ENCODE results near the gene PTCRA.
"Not testable (repeated sequence)": the region's sequence is repeated elsewhere in the genome, so short reads cannot be mapped to it uniquely, and the experiment has no call there.

PTCRA gene

DNA sequence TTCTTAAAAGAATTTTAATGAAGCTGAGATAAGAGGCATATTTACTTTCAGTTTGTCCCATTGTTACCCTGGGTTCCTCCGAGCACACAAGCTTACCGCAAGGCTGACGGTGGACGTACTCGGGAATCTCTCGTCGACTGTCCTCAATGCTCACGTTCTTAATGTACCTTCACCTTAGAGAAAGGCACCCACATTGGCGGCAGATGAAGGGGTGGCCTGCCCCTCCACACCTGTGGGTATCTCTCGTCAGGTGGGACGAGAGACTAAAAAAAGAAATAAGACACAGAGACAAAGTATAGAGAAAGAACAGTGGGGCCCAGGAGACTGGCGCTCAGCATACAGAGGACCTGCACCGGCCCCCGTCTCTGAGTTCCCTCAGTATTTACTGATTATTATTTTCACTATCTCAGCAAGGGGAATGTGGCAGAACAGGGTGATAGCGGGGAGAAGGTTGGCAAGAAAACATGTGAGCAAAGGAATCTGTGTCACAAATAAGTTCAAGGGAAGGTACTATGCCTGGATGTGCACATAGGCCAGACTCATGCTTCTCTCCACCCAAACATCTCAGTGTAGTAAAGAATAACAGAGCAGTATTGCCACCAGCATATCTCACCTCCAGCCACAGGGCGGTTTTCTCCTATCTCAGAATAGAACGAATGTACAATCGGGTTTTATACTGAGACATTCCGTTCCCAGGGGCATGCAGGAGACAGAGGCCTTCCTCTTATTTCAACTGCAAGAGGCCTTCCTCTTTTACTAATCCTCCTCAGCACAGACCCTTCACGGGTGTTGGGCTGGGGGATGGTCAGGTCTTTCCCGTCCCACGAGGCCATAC is 13.2 kb upstream of the PTCRA start:
- DNase-seq (ENCODE audit: low read depth in 2 of 2): not testable (repeated sequence)

DNA sequence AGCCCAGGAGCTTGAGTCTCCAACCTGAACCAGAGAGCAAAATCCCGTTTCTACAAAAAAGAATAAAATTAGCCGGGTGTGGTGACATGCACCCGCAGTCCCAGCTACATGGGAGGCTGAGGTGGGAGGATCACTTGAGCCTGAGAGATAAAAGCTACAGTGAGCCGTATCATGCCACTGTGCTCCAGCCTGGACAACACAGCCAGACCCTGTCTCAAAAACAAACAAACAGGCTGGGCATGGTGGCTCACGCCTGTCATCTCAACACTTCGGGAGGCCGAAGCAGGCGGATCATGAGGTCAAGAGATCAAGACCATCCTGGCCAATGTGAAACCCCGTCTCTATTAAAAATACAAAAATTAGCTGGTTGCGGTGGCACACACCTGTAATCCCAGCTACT is 11.4 kb upstream of the PTCRA start:
- no peak for DNase-seq (ENCODE audit: low read depth in 2 of 2)

DNA sequence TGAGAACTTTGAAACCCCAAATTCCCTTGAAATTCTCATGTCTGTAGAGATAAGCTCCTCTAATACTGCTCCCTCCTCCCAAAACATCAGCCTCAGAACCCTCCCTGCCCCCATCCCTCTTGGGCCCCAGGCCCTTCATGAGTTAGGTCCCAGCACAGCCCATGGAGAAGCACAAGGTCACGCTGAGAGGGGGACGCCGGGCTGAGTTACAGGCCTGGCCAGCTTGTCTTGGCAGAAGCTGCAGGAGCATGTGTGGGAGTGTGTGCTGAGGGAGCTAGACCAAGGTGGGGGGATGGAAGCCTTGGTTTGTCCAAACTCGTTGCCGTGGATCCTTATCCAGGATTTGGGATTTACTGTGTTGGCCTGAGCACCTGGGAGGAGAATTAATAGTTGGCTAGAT is 8.5 kb upstream of the PTCRA start:
- no peak for DNase-seq (ENCODE audit: low read depth in 2 of 2)

DNA sequence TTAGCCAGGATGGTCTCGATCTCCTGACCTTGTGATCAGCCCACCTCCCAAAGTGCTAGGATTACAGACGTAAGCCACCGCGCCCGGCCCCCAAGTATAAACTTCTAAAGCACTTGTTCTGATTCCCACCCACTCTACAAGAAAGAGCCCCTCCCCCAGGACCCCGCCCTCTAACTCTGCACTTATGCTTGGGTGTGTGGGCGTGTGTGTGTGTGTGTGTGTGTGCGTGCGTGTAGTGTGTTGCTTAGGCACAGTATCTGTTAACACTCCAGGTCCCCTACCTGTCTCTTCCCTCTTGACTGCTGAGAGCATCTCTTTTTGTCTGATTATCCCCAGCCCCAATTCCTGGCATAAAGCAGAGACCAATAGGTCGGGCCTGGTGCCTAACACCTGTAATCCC is 6.0 kb upstream of the PTCRA start:
- DNase-seq (ENCODE audit: low read depth in 2 of 2): no peak

DNA sequence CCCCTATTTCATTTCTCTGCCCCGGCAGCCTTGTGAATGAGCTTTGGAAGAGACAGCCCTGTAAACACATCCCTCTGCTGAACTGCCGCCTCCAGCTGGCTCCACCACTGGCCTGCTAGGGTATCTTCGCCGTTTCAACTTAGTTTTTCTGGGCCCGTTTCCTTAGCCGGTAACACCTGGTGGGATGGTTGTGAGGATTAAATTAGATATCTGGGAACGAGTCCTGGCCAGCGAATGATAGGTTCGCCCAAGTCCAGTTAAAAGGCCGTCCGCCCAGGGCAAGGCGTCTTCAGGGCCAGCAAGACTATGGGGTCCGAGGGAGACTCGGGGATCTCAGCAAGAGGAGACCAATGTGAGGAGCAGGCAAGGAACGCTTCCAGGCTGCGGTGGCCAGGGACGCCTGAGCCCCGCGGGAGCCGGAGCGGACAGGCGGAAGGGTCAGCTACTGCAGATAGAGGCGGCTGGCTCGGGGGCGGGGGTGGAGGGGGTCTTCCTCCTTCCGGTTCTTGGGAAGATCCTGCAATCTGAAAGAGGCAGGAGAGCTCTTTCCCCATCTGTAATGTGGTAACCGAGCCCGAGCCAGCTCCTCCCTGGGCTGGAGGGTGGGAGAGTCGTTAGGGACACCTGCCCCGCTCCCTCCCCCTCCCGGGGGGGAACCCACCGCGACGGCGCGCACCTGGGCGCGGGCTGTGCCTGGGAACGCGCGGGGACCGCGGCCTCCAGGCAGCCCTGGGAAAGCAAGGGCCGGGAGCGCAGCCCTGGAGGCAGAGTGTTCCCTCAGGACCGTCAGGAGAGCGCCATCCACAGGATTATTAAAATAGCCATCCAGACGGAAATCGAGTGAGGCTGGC is 4.5 kb upstream of the PTCRA start:
- DNase-seq (ENCODE audit: low read depth in 2 of 2): no peak

DNA sequence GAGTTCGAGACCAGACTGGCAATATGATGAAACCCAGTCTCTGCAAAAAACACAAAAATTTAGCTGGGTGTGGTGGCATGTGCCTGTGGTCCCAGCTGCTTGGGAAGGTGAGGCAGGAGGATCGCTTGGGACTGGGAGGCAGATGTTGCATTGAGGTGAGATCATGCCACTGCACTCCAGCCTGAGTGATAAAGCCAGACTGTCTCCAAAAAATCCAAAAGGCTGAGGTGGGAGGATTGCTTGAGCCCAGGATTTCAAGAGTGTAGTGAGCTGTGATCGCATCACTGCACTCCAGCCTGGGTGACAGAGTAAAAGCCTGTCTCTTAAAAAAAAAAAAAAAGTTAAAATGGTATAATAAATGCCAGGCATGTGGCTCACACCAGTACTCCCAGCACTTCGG is 1.3 kb upstream of the PTCRA start:
- no peak for DNase-seq (ENCODE audit: low read depth in 2 of 2)

DNA sequence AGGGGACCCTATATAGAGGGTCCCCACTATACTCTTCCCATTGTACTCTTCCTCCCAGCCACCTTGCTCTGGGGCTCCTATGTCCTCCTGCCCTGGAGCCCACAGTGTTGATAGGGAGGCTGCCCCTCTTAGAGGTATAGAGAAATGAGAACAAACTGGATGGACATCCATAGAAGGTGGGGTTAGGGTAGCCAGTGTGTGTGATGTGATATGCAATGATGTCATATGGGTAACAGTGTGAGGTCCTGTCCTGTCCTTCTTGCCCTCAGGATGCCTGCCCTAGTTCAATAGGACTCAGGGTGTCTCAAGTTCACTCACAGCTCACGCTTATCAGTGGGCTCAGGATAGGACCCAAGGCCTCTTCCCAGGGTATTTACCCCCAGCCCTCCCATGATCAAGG is 435 bp downstream of the PTCRA start:
- DNase-seq (ENCODE audit: low read depth in 2 of 2): no peak

DNA sequence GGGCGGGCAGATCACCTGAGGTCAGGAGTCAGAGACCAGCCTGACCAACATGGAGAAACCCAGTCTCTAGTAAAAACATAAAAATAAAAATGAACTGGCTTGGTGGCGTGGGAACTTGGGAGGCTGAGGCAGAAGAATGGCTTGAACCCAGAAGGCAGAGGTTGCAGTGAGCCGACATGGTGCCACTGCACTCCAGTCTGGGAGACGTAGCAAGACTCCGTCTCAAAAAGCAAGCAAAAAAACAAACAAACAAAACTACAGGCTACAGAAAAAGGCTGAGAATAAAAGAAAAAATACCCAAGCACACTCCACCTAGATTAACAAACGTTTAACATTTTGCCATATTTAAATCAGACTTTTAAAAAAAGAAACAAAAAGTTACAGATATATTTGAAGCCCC is 5.9 kb downstream of the PTCRA start:
- DNase-seq (ENCODE audit: low read depth in 2 of 2): no peak

DNA sequence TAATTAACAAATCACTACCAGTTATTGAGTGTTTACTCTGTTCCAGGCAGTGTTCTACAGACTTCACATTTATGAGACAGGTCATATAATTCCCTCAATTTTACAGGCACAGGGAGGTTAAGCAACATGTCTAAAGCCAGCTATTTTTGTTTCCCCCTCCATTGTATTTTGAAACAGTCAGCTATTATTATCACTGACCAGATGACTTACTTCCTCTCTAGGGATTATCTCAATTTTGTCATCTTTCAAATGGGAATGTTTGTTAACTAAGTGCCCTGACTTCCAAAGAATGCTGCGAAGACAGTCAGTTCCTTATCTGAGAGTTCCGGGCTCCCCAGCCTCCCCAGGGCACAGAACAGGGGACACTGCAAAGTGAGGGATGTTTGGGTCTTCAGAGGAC is 7.8 kb downstream of the PTCRA start:
- no peak for DNase-seq (ENCODE audit: low read depth in 2 of 2)

DNA sequence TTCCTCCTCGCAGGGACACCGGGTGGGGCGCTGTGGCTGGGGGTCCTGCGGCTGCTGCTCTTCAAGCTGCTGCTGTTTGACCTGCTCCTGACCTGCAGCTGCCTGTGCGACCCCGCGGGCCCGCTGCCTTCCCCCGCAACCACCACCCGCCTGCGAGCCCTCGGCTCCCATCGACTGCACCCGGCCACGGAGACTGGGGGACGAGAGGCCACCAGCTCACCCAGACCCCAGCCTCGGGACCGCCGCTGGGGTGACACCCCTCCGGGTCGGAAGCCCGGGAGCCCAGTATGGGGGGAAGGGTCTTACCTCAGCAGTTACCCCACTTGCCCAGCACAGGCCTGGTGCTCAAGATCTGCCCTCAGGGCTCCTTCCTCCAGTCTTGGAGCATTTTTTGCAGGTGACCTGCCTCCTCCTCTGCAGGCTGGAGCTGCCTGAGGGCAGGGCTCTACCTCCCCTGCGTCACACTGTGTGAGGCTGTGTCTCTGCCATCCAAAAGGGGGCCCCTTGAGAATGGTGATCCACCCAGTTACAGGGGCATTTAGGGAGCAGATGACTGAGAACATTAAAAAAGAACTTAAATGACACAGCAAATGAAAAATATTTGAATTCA is 9.5 kb downstream of the PTCRA start:
- no peak for DNase-seq (ENCODE audit: low read depth in 2 of 2)

DNA sequence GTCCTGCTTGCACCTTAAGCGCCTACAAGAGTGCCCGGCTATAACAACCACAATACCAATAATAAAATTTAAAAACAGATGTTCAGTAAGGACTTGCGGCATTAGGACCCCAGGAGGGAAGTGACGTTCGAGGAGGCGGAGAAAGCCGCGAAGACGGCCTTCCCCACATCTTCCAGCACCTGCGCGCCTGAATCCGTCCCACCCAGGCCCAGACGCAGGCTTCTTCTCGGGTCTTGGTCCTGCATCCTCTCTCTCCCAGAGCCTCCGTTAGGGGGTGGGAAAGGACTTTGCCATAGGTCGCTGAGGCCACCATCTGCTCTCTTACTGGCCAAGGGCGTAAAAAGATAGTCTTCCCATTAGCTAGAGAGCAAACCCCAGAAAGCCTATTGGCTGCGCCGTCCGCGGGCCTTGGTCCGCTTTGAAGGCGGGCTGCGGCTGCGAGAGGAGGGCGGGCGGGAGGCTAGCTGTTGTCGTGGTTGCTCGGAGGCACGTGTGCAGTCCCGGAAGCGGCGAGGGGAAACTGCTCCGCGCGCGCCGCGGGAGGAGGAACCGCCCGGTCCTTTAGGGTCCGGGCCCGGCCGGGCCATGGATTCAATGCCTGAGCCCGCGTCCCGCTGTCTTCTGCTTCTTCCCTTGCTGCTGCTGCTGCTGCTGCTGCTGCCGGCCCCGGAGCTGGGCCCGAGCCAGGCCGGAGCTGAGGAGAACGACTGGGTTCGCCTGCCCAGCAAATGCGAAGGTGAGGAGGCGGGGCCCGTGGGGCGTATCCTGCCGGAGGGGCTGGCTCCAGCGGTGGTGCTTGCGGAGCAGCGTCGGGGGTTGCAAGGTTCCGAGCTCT is 13.3 kb downstream of the PTCRA start, which contains the start of gene CNPY3:
Gene CNPY3, plus strand, starts transcription at position 495 of the 835 bp plus-strand sequence. Its CDS starts 91 bp downstream, at position 586.
- DNase-seq (ENCODE audit: low read depth in 2 of 2): peak; percentile 91 to 93

DNA sequence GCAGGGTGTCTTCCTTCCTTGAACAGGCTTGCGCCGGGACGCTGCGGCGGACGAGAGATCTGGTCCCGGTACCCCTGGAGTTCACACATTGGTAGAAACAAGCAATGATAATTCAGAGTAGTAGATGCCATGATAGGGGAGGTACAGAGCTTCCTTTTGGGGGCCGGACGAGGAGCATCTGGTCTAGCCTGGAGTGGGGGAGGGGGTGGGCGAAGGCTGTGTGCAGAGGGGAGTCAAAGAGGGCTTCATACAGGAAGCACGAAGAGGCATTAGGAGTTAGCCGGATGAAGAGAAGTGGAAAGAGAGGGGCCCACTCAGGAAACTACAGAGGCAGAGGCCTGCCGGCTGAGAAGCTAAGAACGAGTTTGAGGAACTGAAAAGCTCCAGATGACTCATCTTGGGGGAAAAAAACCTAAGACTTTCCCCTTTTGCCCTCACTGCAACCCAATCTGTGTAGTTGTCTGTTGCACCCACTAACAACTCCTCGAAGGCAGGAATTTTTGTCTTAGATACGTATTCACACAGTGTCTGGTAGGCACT is 14.0 kb downstream of the PTCRA start:
- DNase-seq (ENCODE audit: low read depth in 2 of 2): peak in 1 of 2 donors; percentile 33

DNA sequence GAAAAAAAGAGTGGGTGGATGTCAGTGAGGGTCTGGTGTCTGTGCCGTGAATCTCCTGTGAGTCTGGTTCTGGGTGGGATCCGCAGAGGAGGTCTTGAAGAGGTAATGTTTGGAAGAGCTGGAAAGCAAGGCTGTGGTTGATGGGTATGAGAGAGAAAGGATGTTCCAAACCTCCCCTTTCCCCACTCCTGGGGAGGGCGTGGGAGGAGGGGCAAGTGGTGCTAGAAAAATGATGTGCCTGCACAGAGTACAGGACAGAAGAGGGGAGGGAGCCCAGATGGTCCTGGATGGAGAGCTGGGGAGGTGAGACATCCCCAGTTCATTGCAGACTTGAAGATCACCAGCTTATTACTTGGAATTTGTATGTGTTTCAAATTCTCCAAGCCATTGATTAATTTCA is 16.6 kb downstream of the PTCRA start:
- no peak for DNase-seq (ENCODE audit: low read depth in 2 of 2)

DNA sequence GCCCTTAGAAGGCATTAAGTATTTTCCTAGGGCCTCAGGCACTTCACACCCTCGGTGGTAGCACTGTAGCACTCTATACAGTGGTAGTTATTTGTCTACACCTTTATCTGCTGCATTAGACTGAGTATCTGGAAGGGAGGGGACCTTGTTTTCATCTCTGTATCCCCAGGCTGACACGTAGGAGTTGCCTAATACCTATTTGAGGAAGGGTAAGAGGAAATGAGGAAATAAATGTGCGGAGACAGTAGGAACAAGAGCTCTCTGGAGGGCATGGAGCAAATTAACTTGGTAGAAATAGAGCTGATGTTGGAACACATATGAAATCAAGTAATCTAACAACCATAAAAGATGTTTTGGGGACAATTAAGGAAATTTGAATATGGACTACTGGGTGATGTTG is 17.4 kb downstream of the PTCRA start:
- no peak for DNase-seq (ENCODE audit: low read depth in 2 of 2)

DNA sequence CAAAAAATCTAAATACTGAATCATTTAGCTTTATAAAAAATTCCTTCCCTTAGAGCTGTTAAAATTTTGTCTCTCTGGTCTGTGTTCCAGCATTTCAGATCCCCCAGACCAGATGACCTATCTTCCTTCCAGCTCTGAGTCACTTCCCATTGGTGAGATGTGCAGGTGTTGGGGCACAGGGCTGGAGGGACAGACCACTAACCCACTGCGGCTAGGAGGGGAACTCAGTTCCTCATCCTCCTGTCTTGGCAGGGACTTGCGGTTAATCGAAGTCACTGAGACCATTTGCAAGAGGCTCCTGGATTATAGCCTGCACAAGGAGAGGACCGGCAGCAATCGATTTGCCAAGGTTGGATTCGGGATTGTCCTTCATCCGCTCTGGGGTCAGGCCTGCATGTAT is 19.5 kb downstream of the PTCRA start:
- DNase-seq (ENCODE audit: low read depth in 2 of 2): no peak

DNA sequence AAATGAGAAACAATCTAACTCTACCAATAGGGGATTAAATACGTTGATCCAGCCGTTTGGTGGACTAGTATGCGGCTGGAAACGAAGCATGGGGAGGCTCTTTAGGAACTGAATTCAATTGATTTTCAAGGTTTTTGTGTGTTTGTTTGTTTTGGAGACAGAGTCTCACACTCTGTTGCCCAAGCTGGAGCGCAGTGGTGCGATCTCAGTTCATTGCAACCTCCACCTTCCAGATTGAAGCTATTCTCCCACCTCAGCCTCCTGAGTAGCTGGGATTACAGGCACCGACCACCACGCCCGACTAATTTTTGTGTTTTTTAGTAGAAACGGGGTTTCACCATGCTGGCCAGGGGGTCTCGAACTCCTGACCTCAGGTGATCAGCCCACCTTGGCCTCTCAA is 20.5 kb downstream of the PTCRA start:
- no peak for DNase-seq (ENCODE audit: low read depth in 2 of 2)

DNA sequence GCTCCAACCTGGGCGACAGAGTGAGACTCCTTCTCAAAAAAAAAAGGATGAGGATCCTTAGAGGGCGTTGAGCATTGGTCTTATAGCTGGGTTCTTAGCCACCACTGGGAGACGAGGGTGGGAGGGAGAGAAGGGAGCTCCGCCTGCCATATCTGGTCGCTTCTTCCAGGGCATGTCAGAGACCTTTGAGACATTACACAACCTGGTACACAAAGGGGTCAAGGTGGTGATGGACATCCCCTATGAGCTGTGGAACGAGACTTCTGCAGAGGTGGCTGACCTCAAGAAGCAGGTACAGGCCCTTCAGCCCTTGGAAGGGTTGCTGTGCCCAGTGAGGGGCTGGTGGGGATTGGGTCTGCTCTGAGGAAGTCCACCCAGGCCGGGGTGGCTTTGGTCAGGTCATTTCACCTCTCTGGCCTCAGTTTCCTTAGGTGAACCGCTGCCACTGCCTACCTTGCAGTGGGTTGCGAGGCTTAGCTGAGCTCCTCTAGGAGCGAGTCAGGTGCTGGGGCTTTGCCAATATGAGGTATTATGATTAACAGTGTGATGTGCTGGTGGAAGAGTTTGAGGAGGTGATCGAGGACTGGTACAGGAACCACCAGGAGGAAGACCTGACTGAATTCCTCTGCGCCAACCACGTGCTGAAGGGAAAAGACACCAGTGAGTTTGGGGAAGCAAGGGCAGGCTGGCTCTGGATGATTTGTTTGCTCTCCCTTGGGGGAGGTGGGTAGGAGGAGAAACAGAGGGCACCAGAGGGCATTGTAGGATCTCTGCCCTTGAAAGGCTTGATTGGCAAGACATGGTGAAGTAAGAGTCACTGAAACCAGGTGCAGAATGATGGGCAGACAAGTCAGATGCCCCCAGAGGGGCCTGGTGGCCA is 21.9 kb downstream of the PTCRA start:
- DNase-seq (ENCODE audit: low read depth in 2 of 2): no peak

DNA sequence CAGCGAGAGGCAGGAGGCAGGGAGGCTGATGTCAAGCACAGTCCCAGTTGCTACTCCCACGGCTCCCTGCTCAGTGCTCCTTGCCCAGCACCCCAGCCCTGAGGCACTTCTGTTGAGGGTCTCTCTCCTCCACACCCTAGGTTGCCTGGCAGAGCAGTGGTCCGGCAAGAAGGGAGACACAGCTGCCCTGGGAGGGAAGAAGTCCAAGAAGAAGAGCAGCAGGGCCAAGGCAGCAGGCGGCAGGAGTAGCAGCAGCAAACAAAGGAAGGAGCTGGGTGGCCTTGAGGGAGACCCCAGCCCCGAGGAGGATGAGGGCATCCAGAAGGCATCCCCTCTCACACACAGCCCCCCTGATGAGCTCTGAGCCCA is 22.6 kb downstream of the PTCRA start:
- DNase-seq (ENCODE audit: low read depth in 2 of 2): no peak

DNA sequence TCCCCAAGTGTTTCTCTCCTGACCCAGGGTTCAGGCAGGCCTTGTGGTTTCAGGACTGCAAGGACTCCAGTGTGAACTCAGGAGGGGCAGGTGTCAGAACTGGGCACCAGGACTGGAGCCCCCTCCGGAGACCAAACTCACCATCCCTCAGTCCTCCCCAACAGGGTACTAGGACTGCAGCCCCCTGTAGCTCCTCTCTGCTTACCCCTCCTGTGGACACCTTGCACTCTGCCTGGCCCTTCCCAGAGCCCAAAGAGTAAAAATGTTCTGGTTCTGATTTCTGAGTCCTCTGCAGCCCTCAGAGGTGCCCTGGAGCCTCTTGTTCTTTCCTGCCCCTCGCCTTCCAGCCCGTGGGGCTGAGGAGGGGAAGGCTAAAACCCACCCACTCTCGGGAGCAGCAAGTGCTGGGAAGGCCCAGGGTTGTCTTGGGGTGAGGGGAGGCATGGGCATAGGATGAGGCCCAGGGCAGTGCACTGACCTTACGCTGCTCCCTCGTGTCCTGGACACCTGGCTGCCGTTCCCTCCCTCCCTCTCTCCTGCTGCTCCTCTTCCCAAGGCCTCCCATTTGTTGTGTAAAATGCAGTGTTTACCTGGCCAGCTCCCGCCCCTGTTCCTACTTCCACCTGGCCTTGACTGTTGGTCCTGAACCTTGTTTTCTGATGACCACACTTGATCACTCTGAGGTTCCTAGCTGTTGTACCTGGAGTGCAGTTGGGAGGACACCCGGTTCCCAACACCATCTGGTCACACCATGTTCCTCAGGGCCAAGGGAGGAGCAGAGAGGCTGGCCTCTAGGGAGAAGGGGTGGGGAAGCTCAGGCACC is 23.3 kb downstream of the PTCRA start:
- no peak for DNase-seq (ENCODE audit: low read depth in 2 of 2)

DNA sequence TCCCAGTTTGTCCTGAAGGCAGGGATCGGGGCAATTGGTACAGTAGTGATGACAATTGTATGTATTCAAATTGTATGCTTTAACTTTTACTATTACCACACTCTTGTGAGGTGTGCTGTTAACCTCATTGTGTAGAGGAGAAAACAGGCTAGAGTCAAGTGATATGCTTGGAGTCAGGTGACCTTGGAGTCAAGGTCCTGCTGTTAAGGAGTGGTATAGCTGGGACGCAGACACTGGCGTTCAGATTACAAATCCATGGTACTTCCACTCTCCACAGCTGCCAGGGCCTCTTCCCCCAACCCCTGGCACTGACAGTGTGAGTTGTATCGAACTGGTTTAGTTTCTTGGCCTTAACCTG is 23.9 kb downstream of the PTCRA start:
- no peak for DNase-seq (ENCODE audit: low read depth in 2 of 2)

Data from stimulated activated CD4-positive, alpha-beta T cell treated with anti-CD3 and anti-CD28 coated beads, Interleukin-15, amount 100 ng/mL, for 48 hours (primary cell).